T47D (cell line): ENCODE measurements around the gene FBXW4.

Experiments used
- DNase-seq, 2 experiments: peaks; one replicate each; pipeline versions ENCODE4 v3.0.0 to v3.0.0-alpha.2; 2011 to 2012; ENCODE audit warnings: low read depth in 1 of 2, low spot score in 1 of 2
- JUND ChIP-seq: IDR thresholded peaks from 2 replicates; pipeline ENCODE4 v1.6.1; 2012; ENCODE audit warnings: low read depth
- in situ Hi-C: cut with HindIII; loops from 2 replicates; pipeline ENCODE4 v1.10.0; 2016; ENCODE audit warnings: low sequenced_read_pairs, low pct_unique_long_range_greater_than_20kb

Gene FBXW4

DNA sequence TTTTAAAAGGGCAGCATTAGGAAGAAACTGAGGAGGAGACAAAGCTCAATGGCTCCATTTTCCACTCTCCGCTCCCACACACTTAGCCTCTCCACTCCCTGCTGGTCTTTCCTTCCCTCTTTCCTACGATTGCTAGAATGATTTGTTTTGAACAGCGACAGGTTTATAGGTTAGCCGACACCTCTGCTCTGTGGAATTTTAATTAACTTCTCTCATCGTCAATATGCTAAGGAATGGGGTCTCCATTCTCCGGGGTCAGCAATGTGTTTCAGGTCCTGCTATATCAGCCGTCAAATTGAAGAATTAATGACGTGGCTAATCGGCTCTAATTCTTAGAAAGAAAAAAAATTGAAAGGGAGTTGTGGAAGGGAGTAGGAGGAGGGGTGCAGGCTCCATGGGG lies 28.9 kb downstream of the FBXW4 start:
- DNase-seq: no peak
- TF ChIP-seq JUND: no peak
- in situ Hi-C loops: no loop called here

DNA sequence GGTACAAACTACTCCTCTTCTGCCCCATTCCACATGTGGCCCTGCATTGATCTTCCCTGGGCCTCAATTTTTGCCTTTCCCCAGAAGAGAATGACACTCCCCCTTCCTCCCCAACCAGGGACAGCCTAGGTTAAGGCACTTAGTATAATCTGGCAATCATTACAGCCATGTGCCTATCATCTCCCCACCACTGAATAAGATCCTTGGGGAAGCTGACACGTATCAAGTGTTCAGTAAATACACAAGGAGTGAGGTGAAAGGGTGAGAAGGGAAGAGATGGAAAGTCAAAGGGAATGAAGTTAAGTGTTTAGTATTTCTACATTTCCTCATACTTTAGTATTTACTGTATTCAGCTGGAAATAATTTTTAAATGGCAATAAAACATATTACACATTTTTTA lies 31.9 kb downstream of the FBXW4 start:
- in situ Hi-C loops: no loop called here
- TF ChIP-seq JUND: no peak
- DNase-seq: no peak

DNA sequence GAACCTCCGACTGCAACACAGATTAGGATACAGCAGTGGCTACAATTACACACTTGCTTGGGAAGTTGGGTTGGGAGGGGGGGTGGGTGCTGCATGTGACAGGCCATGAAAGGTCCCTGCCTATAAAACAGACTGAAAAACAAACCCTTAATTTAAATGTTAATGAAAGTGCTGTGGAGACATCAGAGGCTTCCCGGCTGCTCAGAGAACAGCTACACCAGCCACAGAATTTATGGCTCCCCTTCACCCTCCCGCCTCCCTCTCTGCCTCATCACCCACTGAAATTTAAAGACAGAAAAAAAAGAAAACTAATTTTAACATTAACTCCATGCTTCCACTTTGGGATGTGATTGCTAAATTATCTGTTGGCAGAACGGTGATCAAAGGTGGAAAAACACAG lies 34.7 kb downstream of the FBXW4 start:
- DNase-seq: no peak
- in situ Hi-C loops: no loop called here
- no peak for TF ChIP-seq JUND

DNA sequence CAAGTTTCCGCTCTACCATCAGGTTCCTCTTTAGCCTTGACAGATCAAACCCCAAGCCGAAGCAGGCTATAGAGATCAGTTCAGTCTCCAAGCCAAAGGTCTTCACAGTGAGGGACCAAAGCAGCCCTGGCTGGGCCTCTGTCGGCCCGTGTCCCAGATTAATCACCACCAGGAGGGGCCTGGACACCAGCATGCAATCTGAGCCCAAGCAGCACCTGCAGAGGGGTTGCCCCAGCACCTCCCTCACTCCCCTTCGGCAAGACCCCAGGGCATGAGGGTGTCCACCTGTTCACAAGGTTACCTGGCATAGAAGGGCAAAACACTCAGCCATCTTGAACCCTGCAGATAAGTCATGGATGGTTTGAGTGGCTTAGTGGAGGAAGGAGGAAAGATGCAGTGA lies 36.0 kb downstream of the FBXW4 start:
- TF ChIP-seq JUND: no peak
- in situ Hi-C loops: no loop called here
- DNase-seq: no peak

DNA sequence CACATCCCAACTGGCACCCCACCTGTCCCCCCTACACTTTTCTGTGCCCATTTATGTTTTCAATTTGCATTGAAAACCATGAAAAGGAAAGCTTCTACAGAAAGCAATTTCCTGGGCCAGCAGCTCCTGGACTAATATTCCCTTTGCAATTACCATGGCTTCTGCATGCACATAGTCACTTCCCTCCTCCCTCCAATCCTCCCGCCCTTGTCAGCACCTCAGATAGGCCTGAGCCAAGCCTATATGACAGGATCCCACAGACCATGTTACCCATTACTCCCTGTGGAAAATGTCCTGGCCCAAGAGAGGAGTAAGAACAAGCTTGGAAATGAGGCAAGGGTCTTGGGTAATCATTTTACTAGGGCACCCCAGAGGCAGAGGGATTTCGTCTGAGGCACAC lies 38.1 kb downstream of the FBXW4 start:
- in situ Hi-C loops: no loop called here
- no peak for DNase-seq
- TF ChIP-seq JUND: no peak

DNA sequence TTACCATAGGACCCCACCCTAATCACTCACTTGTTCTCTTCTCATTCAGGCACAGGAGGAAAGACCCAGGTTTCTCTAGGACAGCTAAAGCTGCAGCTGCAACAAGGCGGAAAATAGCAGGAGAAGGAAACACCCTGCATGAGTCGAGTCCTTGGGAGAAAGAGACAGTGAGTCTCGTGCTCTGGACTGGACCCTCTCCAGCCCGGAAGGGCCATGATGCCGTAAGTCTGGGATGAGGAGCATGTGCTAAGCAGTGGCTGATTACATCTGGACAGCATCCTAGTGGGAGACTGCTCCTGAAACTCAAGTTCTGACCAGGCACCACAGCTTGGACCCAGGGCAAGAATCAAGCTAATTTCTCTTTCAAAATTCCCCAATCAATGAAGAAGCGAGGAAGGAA lies 39.4 kb downstream of the FBXW4 start:
- in situ Hi-C loops: no loop called here
- TF ChIP-seq JUND: no peak
- DNase-seq: no peak

DNA sequence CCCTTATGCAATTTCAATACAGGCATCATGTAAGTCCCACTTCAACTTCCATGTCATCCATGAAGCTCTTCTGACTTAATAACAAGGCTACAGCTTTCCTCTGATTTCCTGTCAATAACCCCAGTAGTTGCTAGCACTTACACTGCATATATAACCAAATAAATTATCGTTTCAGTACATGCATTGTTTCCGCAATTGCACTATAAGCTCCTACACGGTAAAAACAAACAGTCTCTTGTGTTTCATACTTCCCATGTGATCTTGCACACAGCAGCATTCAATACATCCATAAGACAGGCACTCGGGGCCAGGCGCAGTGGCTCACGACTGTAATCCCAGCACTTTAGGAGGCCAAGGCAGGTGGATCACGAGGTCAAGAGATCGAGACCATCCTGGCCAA lies 41.4 kb downstream of the FBXW4 start:
- no peak for TF ChIP-seq JUND
- no peak for DNase-seq
- in situ Hi-C loops: no loop called here

DNA sequence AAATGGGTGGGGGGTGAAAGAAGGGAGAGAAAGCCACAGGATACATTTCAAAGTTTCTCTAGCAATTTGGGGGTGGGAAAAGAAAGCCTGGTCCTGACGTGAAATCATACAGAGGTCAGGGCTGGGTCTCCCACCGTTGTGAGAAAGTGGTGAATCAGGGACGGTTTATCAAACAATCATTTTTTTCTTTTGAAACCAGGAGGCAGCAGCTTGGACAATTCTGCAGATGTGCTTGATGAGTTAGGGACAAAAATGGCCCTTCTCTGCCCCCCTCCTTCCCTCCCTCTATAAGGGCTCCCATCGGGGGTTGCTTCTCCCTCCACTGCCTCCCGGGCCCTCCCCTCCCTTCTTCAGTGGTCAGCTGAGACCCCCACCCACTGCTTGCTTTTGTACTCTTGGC lies 43.6 kb downstream of the FBXW4 start:
- in situ Hi-C loops: no loop called here
- no peak for TF ChIP-seq JUND
- DNase-seq: no peak

DNA sequence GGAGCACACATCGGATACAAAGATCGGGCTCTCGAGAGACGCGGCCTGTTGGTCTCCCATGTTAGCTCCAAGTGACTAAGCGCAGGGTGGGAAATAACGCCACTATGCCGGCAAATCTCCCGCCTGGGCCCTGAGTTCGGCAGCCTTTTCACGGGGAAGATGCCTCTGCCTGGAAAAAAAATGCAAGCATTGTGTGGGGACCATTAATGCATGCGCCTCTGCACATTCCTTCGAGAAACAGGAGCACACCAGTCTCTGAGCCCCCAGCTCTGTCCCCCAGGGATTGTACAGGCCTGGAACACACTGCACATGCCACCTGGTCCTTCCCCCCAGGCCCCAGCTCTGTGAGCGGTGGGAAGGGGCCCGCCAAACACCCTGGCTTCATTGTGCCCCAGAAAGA lies 44.1 kb downstream of the FBXW4 start:
- TF ChIP-seq JUND: no peak

DNA sequence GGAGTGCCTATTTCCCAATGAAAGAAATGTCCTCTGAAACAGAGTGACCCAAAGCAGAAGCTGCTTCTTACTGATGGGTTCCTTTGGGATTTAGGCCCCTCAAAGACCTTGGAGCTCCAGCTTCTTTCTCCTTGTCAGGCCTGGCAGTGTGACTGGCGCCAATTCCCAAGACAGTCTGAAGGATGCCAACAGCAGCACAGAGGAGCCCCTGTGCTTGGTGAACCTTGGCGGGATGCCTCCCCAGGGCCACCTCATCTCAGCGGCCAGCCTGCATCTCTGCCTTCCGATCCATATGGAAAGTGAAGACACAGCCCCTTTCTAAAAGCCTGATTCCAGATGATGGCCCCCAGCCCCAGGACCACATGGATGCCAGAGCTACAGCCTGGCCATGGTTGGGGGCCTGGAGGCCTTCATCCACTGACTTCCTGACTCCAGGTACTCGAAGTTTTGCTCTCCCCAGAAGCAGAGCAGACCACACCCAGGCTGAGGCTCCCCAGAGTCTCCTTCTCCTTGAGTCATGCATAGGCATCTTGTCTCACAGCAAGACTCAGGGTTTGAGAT lies 45.4 kb downstream of the FBXW4 start:
- in situ Hi-C loops: no loop called here
- DNase-seq: no peak
- TF ChIP-seq JUND: no peak

More for the DNA sequence above, 44.1 kb downstream of the FBXW4 start:
- DNase-seq: no peak
- in situ Hi-C loops: no loop called here

DNA sequence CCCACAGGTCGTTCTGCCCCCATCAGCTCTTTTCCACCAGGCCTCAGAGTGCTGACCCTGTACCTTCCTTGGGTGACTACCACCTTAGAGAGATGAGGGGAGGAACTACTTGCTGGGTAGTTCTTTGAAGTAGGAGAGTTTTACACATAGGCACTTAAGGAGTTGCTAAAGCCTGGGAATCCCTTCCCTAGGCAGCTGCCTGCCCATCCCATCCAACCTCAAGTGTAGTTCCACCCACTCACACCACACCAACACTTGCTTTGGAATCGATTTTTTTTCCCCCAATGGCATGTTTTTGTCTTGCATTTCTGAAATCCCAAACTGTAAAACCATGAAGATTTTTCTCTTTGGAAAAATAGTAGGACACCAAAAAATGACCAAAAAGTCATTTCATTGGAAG lies 47.7 kb downstream of the FBXW4 start:
- no peak for DNase-seq
- TF ChIP-seq JUND: no peak
- in situ Hi-C loops: no loop called here

DNA sequence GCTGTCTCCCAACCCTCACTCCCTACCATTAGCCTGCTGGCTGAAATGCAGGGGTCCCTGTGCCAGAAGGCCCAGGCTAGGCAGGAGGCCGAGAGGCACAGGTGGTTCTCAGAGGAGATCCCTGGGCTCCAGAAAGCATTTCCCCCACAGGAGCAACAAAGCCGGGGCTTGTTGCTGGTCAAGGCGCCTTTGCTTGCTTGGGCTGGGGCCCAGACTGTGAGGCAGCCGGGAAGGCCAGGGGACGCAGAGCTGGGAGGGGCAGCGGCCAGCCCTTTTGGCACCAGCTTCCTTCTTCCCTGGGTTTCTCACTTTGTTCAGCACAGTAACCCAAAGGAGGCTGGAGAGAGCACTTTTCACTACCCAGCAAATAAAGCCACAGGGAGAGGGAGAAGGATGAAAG lies 48.6 kb downstream of the FBXW4 start:
- TF ChIP-seq JUND: no peak
- in situ Hi-C loops: no loop called here
- DNase-seq: no peak

DNA sequence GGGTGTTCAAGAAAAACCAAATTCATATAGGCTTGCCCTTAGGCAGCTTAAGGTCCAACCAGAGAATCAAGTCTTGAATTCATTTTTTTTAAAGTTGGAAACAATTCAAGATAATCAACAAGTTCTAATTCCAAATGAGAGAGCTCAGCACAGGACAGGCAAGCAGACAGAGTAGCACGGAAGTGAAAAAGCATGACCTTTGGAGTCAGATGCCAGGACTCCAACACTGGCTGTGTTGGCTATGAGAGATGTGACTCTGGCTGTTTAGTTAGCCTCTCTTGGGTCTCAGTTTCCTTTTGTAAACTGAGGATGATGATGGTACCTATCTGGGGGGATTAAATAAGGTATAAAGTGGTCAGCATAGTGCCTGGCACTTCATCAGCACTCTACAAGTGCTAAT lies 49.3 kb downstream of the FBXW4 start:
- in situ Hi-C loops: no loop called here
- no peak for TF ChIP-seq JUND
- DNase-seq: no peak

DNA sequence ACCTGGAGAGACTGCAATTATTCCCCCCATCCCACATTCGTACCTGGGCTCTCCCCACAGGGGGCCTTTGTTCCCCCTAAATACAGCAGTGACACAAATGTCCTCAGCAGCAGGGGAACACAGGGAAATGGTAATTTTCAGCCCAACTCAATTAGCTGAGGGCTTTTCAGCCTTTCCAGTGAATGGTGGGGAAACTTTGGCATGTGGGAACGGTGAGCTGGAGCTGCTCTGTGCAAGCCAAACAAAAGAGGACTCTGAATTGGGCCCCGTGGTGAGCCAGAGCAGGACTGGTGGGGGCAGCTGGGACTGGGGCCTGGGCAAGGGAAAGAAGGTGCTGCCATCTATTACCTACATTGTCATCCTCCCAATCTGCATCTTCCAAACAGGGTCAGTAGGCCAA lies 51.0 kb downstream of the FBXW4 start:
- DNase-seq: no peak
- in situ Hi-C loops: no loop called here
- TF ChIP-seq JUND: no peak

DNA sequence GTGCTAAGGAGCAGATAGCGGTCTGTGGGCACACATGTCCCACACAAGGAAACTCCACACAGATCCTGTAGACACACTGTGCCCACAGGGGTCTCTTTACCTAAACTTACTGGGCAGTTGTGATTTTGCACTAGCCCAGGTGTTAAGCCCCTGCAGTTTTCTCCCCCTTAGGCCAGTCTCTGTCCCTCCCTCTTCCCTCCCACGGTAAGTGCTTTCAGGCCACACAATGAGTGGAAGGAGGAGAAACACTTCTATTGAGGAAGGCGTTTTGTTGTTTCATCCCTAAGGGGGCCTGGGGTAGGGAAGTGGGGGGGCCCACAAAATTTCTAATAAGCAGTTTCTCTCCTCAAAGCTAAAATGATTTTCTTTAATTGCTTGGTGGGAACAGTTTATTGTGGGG lies 51.4 kb downstream of the FBXW4 start:
- in situ Hi-C loops: no loop called here
- TF ChIP-seq JUND: no peak

More for the DNA sequence above, 51.4 kb downstream of the FBXW4 start:
- no peak for DNase-seq
